Peyer's patch (tissue), 4 donors: ENCODE measurements around the gene COL8A1.

ENCODE experiments used
- CTCF ChIP-seq, 6 experiments: fragments of 450-650 bp in 4 of 6; fragments of 200-600 bp in 2 of 6; sonication (generic) in 1 of 6; IDR thresholded peaks; one replicate each; pipeline ENCODE4 v1.5.1; 2017 to 2019; ENCODE audit warnings: antibody characterized with exemption in 6 of 6, mild to moderate bottlenecking in 3 of 6, moderate library complexity in 1 of 6
- POLR2A ChIP-seq, 2 donors: fragments of 450-650 bp; IDR thresholded peaks; one replicate each; pipeline ENCODE4 v1.5.1; 2017; ENCODE audit warnings: antibody characterized with exemption in 2 of 2, mild to moderate bottlenecking in 2 of 2, moderate library complexity in 2 of 2

DNA sequence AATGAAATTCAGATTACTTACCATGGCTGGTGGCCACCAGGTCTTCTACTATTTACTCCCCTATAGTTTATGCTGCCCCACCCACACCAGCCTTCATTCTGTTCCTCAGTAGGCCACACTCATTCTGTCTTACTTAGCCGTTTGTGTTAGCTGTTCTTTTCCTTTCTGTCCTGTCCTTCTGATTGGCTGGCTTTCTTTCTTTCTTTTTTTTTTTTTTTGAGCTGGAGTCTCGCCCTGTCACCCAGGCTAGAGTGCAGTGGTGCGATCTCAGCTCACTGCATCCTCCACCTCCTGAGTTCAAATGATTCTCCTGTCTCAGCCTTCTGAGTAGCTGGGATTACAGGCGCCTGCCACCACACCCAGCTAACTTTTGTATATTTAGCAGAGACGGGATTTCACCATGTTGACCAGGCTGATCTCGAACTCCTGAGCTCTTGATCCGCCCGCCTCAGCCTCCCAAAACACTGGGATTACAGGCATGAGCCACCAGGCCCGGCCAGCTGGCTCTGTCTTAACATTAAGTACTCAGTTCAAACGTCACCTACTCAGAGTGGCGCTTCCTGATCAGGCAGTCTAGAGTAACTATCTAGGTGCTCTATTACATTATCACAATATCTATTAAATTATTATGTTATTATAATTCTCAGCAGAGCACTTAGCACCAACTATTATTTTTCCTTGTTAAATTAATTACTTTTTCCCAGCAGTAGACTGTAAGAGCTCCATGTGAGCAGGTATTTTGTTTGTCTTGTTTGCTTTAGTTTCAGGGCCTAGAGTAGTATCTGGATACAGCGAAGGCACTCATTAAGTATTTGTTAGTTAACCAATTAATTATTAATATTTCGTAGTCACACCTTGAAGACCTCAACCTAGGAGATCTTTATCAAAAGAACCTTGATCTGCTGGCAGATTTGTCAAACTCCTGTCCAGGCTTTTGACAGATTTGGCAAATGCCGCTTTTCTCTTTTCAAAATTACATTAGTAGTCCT is 185.6 kb downstream of the COL8A1 start:
- TF ChIP-seq POLR2A (IDR thresholded peaks at IDR 0.05) (no peak), CTCF (IDR thresholded peaks at IDR 0.05) (no peak)
